ENCODE measurements around the gene XRCC4.

XRCC4 gene

GRCh38 chr5:83387041-83387440 lies 309.7 kb downstream of the XRCC4 start:
- DNase-seq (ENCODE audit: low spot score) = no peak

- no peak for DNase-seq (ENCODE audit: low spot score)
Observed at GRCh38 chr5:83388608-83389007, 311.3 kb downstream of the XRCC4 start.

GRCh38 chr5:83392766-83393503 lies 315.6 kb downstream of the XRCC4 start:
- DNase-seq (ENCODE audit: low spot score) = no peak

GRCh38 chr5:83393504-83393866 lies 316.1 kb downstream of the XRCC4 start:
- no peak for DNase-seq (ENCODE audit: low spot score)

DNA sequence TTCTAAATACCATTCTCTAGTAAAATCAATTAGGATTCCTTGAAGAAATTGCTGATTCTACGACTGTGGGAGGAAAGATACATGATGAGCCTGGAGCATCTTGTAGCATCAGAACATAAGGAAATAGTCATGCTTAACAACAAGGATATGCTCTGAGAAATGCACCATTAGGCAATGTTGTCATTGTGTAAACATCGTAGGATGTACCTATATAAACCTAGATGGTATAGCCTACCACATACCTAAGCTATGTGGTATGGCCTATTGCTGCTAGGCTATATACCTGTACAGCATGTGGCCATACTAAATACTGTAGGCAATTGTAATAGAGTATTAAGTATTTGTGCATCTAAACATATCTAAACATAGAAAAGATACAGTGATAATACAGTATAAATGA lies 316.8 kb downstream of the XRCC4 start:
- no peak for DNase-seq (ENCODE audit: low spot score)

DNA sequence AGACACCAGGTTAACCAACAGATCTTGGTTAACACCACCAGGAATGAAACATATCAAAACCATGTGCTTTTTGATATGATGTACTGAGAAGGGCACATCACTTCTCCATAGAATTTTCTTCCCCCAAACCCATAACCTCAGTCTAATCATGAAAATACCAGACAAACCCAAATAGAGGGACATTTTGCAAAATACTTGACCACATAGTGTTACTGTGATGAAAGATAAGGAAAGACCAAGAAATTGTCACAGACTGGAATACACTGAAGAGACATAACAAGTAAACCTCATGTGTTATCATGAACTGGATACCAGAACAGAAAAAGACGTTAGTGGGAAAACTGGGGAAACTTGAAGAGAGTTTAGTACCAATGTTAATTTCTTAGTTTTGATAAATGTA lies 319.3 kb downstream of the XRCC4 start:
- DNase-seq (ENCODE audit: low spot score) = no peak

GRCh38 chr5:83397658-83398057 lies 320.3 kb downstream of the XRCC4 start:
- no peak for DNase-seq (ENCODE audit: low spot score)

- DNase-seq (ENCODE audit: low spot score) = no peak
Observed at GRCh38 chr5:83400241-83400640, 322.9 kb downstream of the XRCC4 start.

DNA sequence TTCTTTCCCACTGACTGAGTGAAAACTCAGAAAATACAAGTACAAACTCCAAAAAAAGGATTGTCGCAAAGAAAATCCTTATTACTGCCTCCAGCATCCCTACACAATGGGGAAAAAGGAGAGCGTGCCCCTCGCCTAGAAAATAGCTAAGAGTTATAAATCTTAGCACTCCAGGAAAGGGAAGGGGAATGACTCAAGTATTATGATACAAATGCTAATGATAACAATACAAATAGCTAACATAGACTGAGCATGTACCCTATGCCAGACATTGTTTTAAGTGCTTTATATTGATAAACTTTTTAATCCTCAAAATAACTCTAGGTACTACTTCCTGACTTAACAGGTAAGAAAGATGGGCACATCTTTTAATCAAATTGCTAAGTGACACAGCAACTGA lies 323.4 kb downstream of the XRCC4 start:
- DNase-seq (ENCODE audit: low spot score) = no peak

GRCh38 chr5:83401122-83401731 lies 323.9 kb downstream of the XRCC4 start:
- no peak for DNase-seq (ENCODE audit: low spot score)

- no peak for DNase-seq (ENCODE audit: low spot score)
Observed at GRCh38 chr5:83401775-83402174, 324.4 kb downstream of the XRCC4 start.
